Measurements from ENCODE around the gene HOMER3. TPM values are rescaled to one million over a fixed set of nuclear protein-coding genes. Genes with fewer than 3 reads are reported as not detected.
"Not testable (repeated sequence)": the region's sequence is repeated elsewhere in the genome, so short reads cannot be mapped to it uniquely, and the experiment has no call there.

Gene HOMER3
- total RNA-seq, 6 donors from 2014 or later, result 17.3 to 58.0 (median 27.8) TPM

GRCh38 chr19:18919086-18919899 lies 21.7 kb downstream of the HOMER3 start, which contains the start of the genes COPE and DDX49:
Gene COPE (minus strand): TSS chr19:18919387. CDS start chr19:18919348, 39 bp downstream.
Gene DDX49 (plus strand): TSS chr19:18919715. CDS start chr19:18919742, 27 bp downstream.
- ATAC-seq (ENCODE audit: low FRiP score in 2 of 2), result peak; percentile 98 to 99
- peaks cover 26 to 52% (median 28%) of the 10 kb centered on the region in 4 donors for H3K4me1 ChIP-seq
- TF ChIP-seq POLR2A (IDR thresholded peaks at IDR 0.05) (peak in 3 of 4 donors; percentile 56 to 92 (median 92)), EP300 (IDR thresholded peaks at IDR 0.05) (no peak), POLR2AphosphoS5 (IDR thresholded peaks at IDR 0.05) (peak; percentile 75 to 85)
- no peaks in the 10 kb centered on the region for H3K27me3 ChIP-seq
- H3K36me3 ChIP-seq, result peaks cover 15 to 50% (median 40%) of the 10 kb centered on the region in 4 donors
- 0 to 1% methylated on average over 37 to 70 of the region's 72 CpGs for WGBS, 2 donors
- peak within 1 kb of the TSS; percentile 91 to 96 (median 94) for H3K27ac ChIP-seq
- peak; percentile 98 to 99 for DNase-seq
- peak within 1 kb of the TSS; percentile 58 to 97 (median 86) for H3K4me3 ChIP-seq
- no peaks in the 10 kb centered on the region for H3K9me3 ChIP-seq

GRCh38 chr19:18917593-18917992 lies 23.4 kb downstream of the HOMER3 start:
- not testable (repeated sequence) for H3K9me3 ChIP-seq; DNase-seq; ATAC-seq (ENCODE audit: low FRiP score in 2 of 2); H3K27me3 ChIP-seq; H3K27ac ChIP-seq
- Histone ChIP-seq H3K36me3 (peaks cover 6 to 49% (median 26%) of the 10 kb centered on the region in 4 donors), H3K4me3 (peak overlapping the region in 1 of 4 donors; percentile 97), H3K4me1 (peaks cover 26 to 57% (median 28%) of the 10 kb centered on the region in 4 donors)
- 86 to 92% methylated on average over 9 of the region's 9 CpGs for WGBS, 2 donors

- DNase-seq, result no peak
Measured at GRCh38 chr19:18915639-18916038, 25.4 kb downstream of the HOMER3 start.

GRCh38 chr19:18913466-18913865 lies 27.6 kb downstream of the HOMER3 start:
- no peaks in the 10 kb centered on the region for H3K9me3 ChIP-seq
- TF ChIP-seq CTCF (IDR thresholded peaks at IDR 0.05) (no peak), POLR2AphosphoS5 (IDR thresholded peaks at IDR 0.05) (no peak), POLR2A (IDR thresholded peaks at IDR 0.05) (no peak), EP300 (IDR thresholded peaks at IDR 0.05) (no peak)
- no peak for ATAC-seq (ENCODE audit: low FRiP score in 2 of 2)
- no peak overlapping the region for H3K27ac ChIP-seq
- peaks cover 8 to 70% (median 36%) of the 10 kb centered on the region in 4 donors for H3K36me3 ChIP-seq
- H3K27me3 ChIP-seq, result no peaks in the 10 kb centered on the region
- peaks cover 13 to 38% (median 14%) of the 10 kb centered on the region in 4 donors for H3K4me1 ChIP-seq
- no peak for DNase-seq
- WGBS, 2 donors, result 100% methylated on average over 1 of the region's 5 CpGs; no CpG with 5 or more reads in 1 of the 2 donors
- H3K4me3 ChIP-seq, result no peak overlapping the region

More at GRCh38 chr19:18915639-18916038, 25.4 kb downstream of the HOMER3 start:
- peak in 4 of 6 experiments; percentile 14 to 33 (median 24) for TF ChIP-seq CTCF (IDR thresholded peaks at IDR 0.05)
- TF ChIP-seq EP300 (IDR thresholded peaks at IDR 0.05), result no peak
- Histone ChIP-seq H3K36me3 (peaks cover 8 to 51% (median 21%) of the 10 kb centered on the region in 4 donors), H3K27me3 (no peaks in the 10 kb centered on the region), H3K9me3 (no peaks in the 10 kb centered on the region), H3K4me3 (no peak overlapping the region), H3K27ac (no peak overlapping the region), H3K4me1 (peaks cover 21 to 49% (median 23%) of the 10 kb centered on the region in 4 donors)
- 42 to 70% methylated on average over 4 of the region's 5 CpGs for WGBS, 2 donors
- ATAC-seq (ENCODE audit: low FRiP score in 2 of 2), result no peak

GRCh38 chr19:18912933-18913332 lies 28.1 kb downstream of the HOMER3 start:
- ATAC-seq (ENCODE audit: low FRiP score in 2 of 2) (no peak), DNase-seq (peak in 1 of 2 donors; percentile 49)
- peaks cover 8 to 75% (median 39%) of the 10 kb centered on the region in 4 donors for H3K36me3 ChIP-seq
- H3K27me3 ChIP-seq, result no peaks in the 10 kb centered on the region
- H3K27ac ChIP-seq, result no peak overlapping the region
- 96 to 98% methylated on average over 10 to 12 of the region's 14 CpGs for WGBS, 2 donors
- peaks cover 8 to 33% (median 9%) of the 10 kb centered on the region in 4 donors for H3K4me1 ChIP-seq
- no peak for TF ChIP-seq POLR2A (IDR thresholded peaks at IDR 0.05)
- TF ChIP-seq EP300 (IDR thresholded peaks at IDR 0.05), result no peak
- TF ChIP-seq POLR2AphosphoS5 (IDR thresholded peaks at IDR 0.05), result no peak
- no peak for TF ChIP-seq CTCF (IDR thresholded peaks at IDR 0.05)
- H3K9me3 ChIP-seq, result no peaks in the 10 kb centered on the region
- no peak overlapping the region for H3K4me3 ChIP-seq
